Endothelial cell of umbilical vein (primary cell): ENCODE results near the gene PDE1A.
A peak's percentile ranks its signal among the peaks of the same experiment; 100 is the strongest.

Experiments used
- CTCF ChIP-seq, 2 donors: IDR thresholded peaks; 1 replicate in 1 of 2; 2 replicates in 1 of 2; pipeline ENCODE4 v1.5.1; 2011; ENCODE audit warnings: low read length in 2 of 2, mild to moderate bottlenecking in 2 of 2, moderate library complexity in 2 of 2, control low read depth in 1 of 2, inconsistent platforms in 1 of 2, low read depth in 1 of 2; ENCODE audit not compliant: insufficient read depth in 1 of 2; ENCODE audit errors: extremely low read depth in 1 of 2
- EZH2 ChIP-seq: IDR thresholded peaks from 2 replicates; pipeline ENCODE4 v1.6.1; 2012; ENCODE audit warnings: borderline replicate concordance, low read depth, mild to moderate bottlenecking, moderate library complexity, low read length, inconsistent platforms; ENCODE audit not compliant: severe bottlenecking
- FOS ChIP-seq: IDR thresholded peaks from 2 replicates; pipeline ENCODE4 v1.6.1; 2011; ENCODE audit warnings: mild to moderate bottlenecking, low read length, moderate library complexity, borderline replicate concordance; ENCODE audit not compliant: insufficient read depth
- JUN ChIP-seq: IDR thresholded peaks from 2 replicates; pipeline ENCODE4 v1.6.1; 2011; ENCODE audit warnings: borderline replicate concordance, low read depth; ENCODE audit not compliant: insufficient read length, insufficient read depth
- MYC ChIP-seq: IDR thresholded peaks from one replicate; pipeline ENCODE4 v1.6.1; 2011; ENCODE audit warnings: mild to moderate bottlenecking, low read depth, low read length
- POLR2A ChIP-seq: IDR thresholded peaks from 2 replicates; pipeline ENCODE4 v1.6.1; 2012; ENCODE audit warnings: low read depth, mild to moderate bottlenecking, control low read depth, low read length
- POLR2AphosphoS5 ChIP-seq: IDR thresholded peaks from 2 replicates; pipeline ENCODE4 v1.6.1; 2012; ENCODE audit warnings: low read depth, mild to moderate bottlenecking, control low read depth, low read length, moderate library complexity; ENCODE audit not compliant: insufficient read depth

- TF ChIP-seq CTCF (IDR thresholded peaks at IDR 0.05; ENCODE audit: extremely low read depth in 1 of 2, insufficient read depth in 1 of 2, low read depth in 1 of 2, low read length in 2 of 2): no peak
- no peak for TF ChIP-seq EZH2
- TF ChIP-seq POLR2AphosphoS5: no peak
- no peak for TF ChIP-seq POLR2A
- TF ChIP-seq MYC: no peak
- TF ChIP-seq JUN: no peak
- peak; percentile 5 for TF ChIP-seq FOS
Measured at GRCh38 chr2:182378759-182379158, 48.1 kb downstream of the PDE1A start.
